ENCODE measurements around the gene THTPA.

GRCh38 chr14:23602181-23603095 lies 46.4 kb downstream of the THTPA start:
- TF ChIP-seq CTCF (conservative IDR thresholded peaks at IDR 0.05; ENCODE audit: low read depth, low read length) (no peak), EZH2 (IDR thresholded peaks at IDR 0.05; ENCODE audit: borderline replicate concordance, low read depth, low read length, poor library complexity, severe bottlenecking) (no peak)
